G401 (cell line): Measurements from ENCODE around the gene CALCA. TPM values are rescaled to one million over a fixed set of nuclear protein-coding genes. Genes with fewer than 3 reads are reported as not detected.
"Not testable (repeated sequence)": the region's sequence is repeated elsewhere in the genome, so short reads cannot be mapped to it uniquely, and the experiment has no call there.

Source experiments
- DNase-seq: peaks from one replicate; pipeline ENCODE4 v3.0.0-alpha.2; 2015; ENCODE audit warnings: low spot score
- in situ Hi-C: cut with HindIII; loops from 2 replicates; pipeline ENCODE4 v1.10.0; 2016; ENCODE audit warnings: low sequenced_read_pairs, mixed read lengths
- total RNA-seq: library from RNA; depleted of rRNA; stranded (reverse); fragments of >200 nt; shearing (Covaris generic); gene quantifications from 2 replicates; pipeline ENCODE4 v1.2.3, GENCODE V29; 2014; rRNA removed

Gene CALCA
- not detected in 2 replicates for total RNA-seq

GRCh38 chr11:14971865-14972580, at the start of gene CALCA:
CALCA (minus strand) TSS chr11:14972351; CDS start chr11:14971192, 1,159 bp downstream.
- no peak for DNase-seq
- in situ Hi-C loops, result no loop called here

GRCh38 chr11:15016200-15016599, 44.0 kb upstream of the CALCA start:
- in situ Hi-C loops, result no loop called here
- no peak for DNase-seq

GRCh38 chr11:15011776-15012345, 39.7 kb upstream of the CALCA start:
- no peak for DNase-seq
- in situ Hi-C loops, result no loop called here

GRCh38 chr11:15010865-15011264, 38.7 kb upstream of the CALCA start:
- no peak for DNase-seq
- in situ Hi-C loops, result no loop called here

GRCh38 chr11:15006139-15006759, 34.1 kb upstream of the CALCA start:
- DNase-seq, result peak; percentile 7
- in situ Hi-C loops, result no loop called here

- DNase-seq, in situ Hi-C loops: not testable (repeated sequence)
Measured at GRCh38 chr11:14988133-14988532, 16.0 kb upstream of the CALCA start.

- no peak for DNase-seq
- in situ Hi-C loops, result no loop called here
Measured at GRCh38 chr11:14981507-14981906, 9.4 kb upstream of the CALCA start.

- in situ Hi-C loops, result no loop called here
- no peak for DNase-seq
Measured at GRCh38 chr11:14980854-14981253, 8.7 kb upstream of the CALCA start.

- in situ Hi-C loops, result no loop called here
- DNase-seq, result no peak
Measured at GRCh38 chr11:14977101-14977880, 5.1 kb upstream of the CALCA start.

GRCh38 chr11:14975252-14975587, 3.1 kb upstream of the CALCA start:
- no peak for DNase-seq

GRCh38 chr11:14974515-14975251, 2.5 kb upstream of the CALCA start:
- in situ Hi-C loops, result no loop called here
- peak; percentile 29 for DNase-seq

More at GRCh38 chr11:14975252-14975587, 3.1 kb upstream of the CALCA start:
- in situ Hi-C loops, result no loop called here

- in situ Hi-C loops, result no loop called here
- no peak for DNase-seq
Measured at GRCh38 chr11:14973621-14974514, 1.7 kb upstream of the CALCA start.

GRCh38 chr11:14972581-14973495, 687 bp upstream of the CALCA start:
- no peak for DNase-seq
- in situ Hi-C loops, result no loop called here

GRCh38 chr11:14969901-14970323, 2.2 kb downstream of the CALCA start:
- no peak for DNase-seq
- in situ Hi-C loops, result no loop called here

GRCh38 chr11:14967581-14968243, 4.4 kb downstream of the CALCA start:
- in situ Hi-C loops, result no loop called here
- DNase-seq, result no peak

GRCh38 chr11:14956111-14956510, 16.0 kb downstream of the CALCA start:
- DNase-seq, result no peak
- in situ Hi-C loops, result no loop called here

- no peak for DNase-seq
- in situ Hi-C loops, result no loop called here
Measured at GRCh38 chr11:14954581-14954980, 17.6 kb downstream of the CALCA start.
